CD4-positive, alpha-beta T cell treated with Interleukin-15 for 1 hour (primary cell): ENCODE measurements around the gene ILF2.
A peak's percentile ranks its signal among the peaks of the same experiment; 100 is the strongest.
"Not testable (repeated sequence)": the region's sequence is repeated elsewhere in the genome, so short reads cannot be mapped to it uniquely, and the experiment has no call there.

ENCODE experiments used
- DNase-seq: peaks from one replicate; pipeline ENCODE4 v3.0.0-alpha.2; 2020

Gene ILF2

GRCh38 chr1:153678519-153679336 is 7.9 kb upstream of the ILF2 start, which contains the start of gene NPR1:
TSS of gene NPR1 (plus strand) at chr1:153678688. CDS start at chr1:153679109, 421 bp downstream.
- no peak for DNase-seq

- peak; percentile 44 for DNase-seq
These were observed 7.1 kb upstream of the ILF2 start for GRCh38 chr1:153677718-153678518.

GRCh38 chr1:153673511-153673910 is 2.7 kb upstream of the ILF2 start:
- no peak for DNase-seq

- DNase-seq, result peak; percentile 60
These were observed 998 bp upstream of the ILF2 start for GRCh38 chr1:153671628-153672353.

- no peak for DNase-seq
These were observed 435 bp downstream of the ILF2 start for GRCh38 chr1:153670257-153670858.

GRCh38 chr1:153669606-153670005 is 1.2 kb downstream of the ILF2 start:
- DNase-seq, result no peak

- not testable (repeated sequence) for DNase-seq
These were observed 2.1 kb downstream of the ILF2 start for GRCh38 chr1:153668672-153669071.

- no peak for DNase-seq
These were observed 3.4 kb downstream of the ILF2 start for GRCh38 chr1:153667439-153667838.

GRCh38 chr1:153663211-153663610 is 7.6 kb downstream of the ILF2 start:
- DNase-seq, result no peak

GRCh38 chr1:153662269-153662668 is 8.5 kb downstream of the ILF2 start:
- no peak for DNase-seq

- DNase-seq, result no peak
These were observed 9.6 kb downstream of the ILF2 start for GRCh38 chr1:153661111-153661708.

- DNase-seq, result no peak
These were observed 11.1 kb downstream of the ILF2 start for GRCh38 chr1:153659656-153660055.

GRCh38 chr1:153659175-153659534 is 11.6 kb downstream of the ILF2 start:
- no peak for DNase-seq

- DNase-seq, result peak; percentile 88
These were observed 12.2 kb downstream of the ILF2 start, which contains the start of gene SNAPIN for GRCh38 chr1:153658400-153659174. TSS of gene SNAPIN (plus strand) at chr1:153658703. CDS start at chr1:153658744, 41 bp downstream.

- DNase-seq, result no peak
These were observed 15.5 kb downstream of the ILF2 start for GRCh38 chr1:153655333-153655732.

- no peak for DNase-seq
These were observed 17.8 kb downstream of the ILF2 start for GRCh38 chr1:153652805-153653500.

- no peak for DNase-seq
These were observed 19.0 kb downstream of the ILF2 start for GRCh38 chr1:153651771-153652170.

GRCh38 chr1:153649863-153650235 is 20.9 kb downstream of the ILF2 start:
- DNase-seq, result no peak

GRCh38 chr1:153649137-153649862 is 21.5 kb downstream of the ILF2 start:
- peak; percentile 33 for DNase-seq

- DNase-seq, result no peak
These were observed 22.7 kb downstream of the ILF2 start for GRCh38 chr1:153648000-153648643.
